Measurements from ENCODE around the gene HHIP. TPM values are rescaled to one million over a fixed set of nuclear protein-coding genes. Genes with fewer than 3 reads are reported as not detected.

The HHIP gene
- total and polyA plus RNA-seq, 9 of the 15 experiments (the other 6 are each of a cell fraction or from before 2014, with no cell fraction given): 0.09 TPM; not detected in 8

- CTCF ChIA-PET (ENCODE audit: low intra/inter-chr PET ratio): no interaction called here
- no TSS peak for BruUV-seq (replicated peaks)
- no peaks in the 10 kb centered on the region; a peak in 1 of 5 replicates for H3K27me3 ChIP-seq (ENCODE audit: control insufficient read depth in 2 of 2, insufficient read depth in 2 of 2, low read length in 2 of 2)
- no peak for DNase-seq (ENCODE audit: extremely low read depth in 1 of 4, low spot score in 3 of 4)
- H3K4me1 ChIP-seq (replicated peaks in 1 of 2; ENCODE audit: control insufficient read depth in 2 of 2, insufficient read depth in 2 of 2, low read length in 2 of 2): no peaks in the 10 kb centered on the region
- no peaks in the 10 kb centered on the region for H3K79me2 ChIP-seq (ENCODE audit: control insufficient read depth, insufficient read depth, low read length)
- no peak overlapping the region for H2AFZ ChIP-seq (ENCODE audit: low read depth, low read length)
- no peaks in the 10 kb centered on the region for H3K9me3 ChIP-seq (replicated peaks; ENCODE audit: control insufficient read depth, insufficient read depth, low read depth, low read length)
- POLR2A ChIA-PET: no interaction called here
- intact Hi-C loops (cut with micrococcal nuclease) (no loop called here), in situ Hi-C loops (cut with MboI) (no loop called here)
- 0 out of 2 replicates have a peak, but pooled peaks have one; percentile 9 for TF ChIP-seq ZNF316 (IDR thresholded peaks at IDR 0.05)
- no peak for TF ChIP-seq KHSRP (IDR thresholded peaks at IDR 0.05)
- TF ChIP-seq KDM1A (IDR thresholded peaks at IDR 0.05): no peak
- TF ChIP-seq ZNF584 (CRISPR knock-in tag; IDR thresholded peaks at IDR 0.05; ENCODE audit: low read depth): no peak
- no peak for TF ChIP-seq THRAP3 (IDR thresholded peaks at IDR 0.05; ENCODE audit: borderline replicate concordance)
- WGBS (ENCODE audit: insufficient coverage, low coverage, missing lambda C conversion rate): 3% methylated on average over 4 of the region's 4 CpGs
- FAIRE-seq: no peak
- no peak overlapping the region for H3K4me3 ChIP-seq
- H3K36me3 ChIP-seq (ENCODE audit: control insufficient read depth, insufficient read depth, low read length): no peaks in the 10 kb centered on the region
- no peak overlapping the region for H3K4me2 ChIP-seq (ENCODE audit: insufficient read depth, low read length)
- ATAC-seq: no peak
- H3K9ac ChIP-seq (ENCODE audit: insufficient read depth in 1 of 2, low read depth in 2 of 2, low read length in 2 of 2): no peak overlapping the region
- no peaks in the 10 kb centered on the region for H4K20me1 ChIP-seq (replicated peaks; ENCODE audit: control insufficient read depth, insufficient read depth, low read length)
- H3K9me1 ChIP-seq (ENCODE audit: control insufficient read depth, insufficient read depth, low read length): no peaks in the 10 kb centered on the region
- no peak overlapping the region for H3K27ac ChIP-seq (ENCODE audit: extremely low read depth, low read depth, low read length)
Measured at GRCh38 chr4:144711700-144712456, 65.9 kb downstream of the HHIP start.

GRCh38 chr4:144712775-144713174 lies 66.8 kb downstream of the HHIP start:
- no peak overlapping the region for H3K4me3 ChIP-seq
- ChIA-PET POLR2A (no interaction called here), CTCF (ENCODE audit: low intra/inter-chr PET ratio) (no interaction called here)
- no peaks in the 10 kb centered on the region for H3K79me2 ChIP-seq (ENCODE audit: control insufficient read depth, insufficient read depth, low read length)
- no peak overlapping the region for H3K27ac ChIP-seq (ENCODE audit: extremely low read depth, low read depth, low read length)
- no peaks in the 10 kb centered on the region for H3K36me3 ChIP-seq (ENCODE audit: control insufficient read depth, insufficient read depth, low read length)
- DNase-seq (ENCODE audit: extremely low read depth in 1 of 4, low spot score in 3 of 4): no peak
- no peaks in the 10 kb centered on the region for H3K9me1 ChIP-seq (ENCODE audit: control insufficient read depth, insufficient read depth, low read length)
- no peaks in the 10 kb centered on the region for H3K4me1 ChIP-seq (replicated peaks in 1 of 2; ENCODE audit: control insufficient read depth in 2 of 2, insufficient read depth in 2 of 2, low read length in 2 of 2)
- 0% methylated on average over 3 of the region's 3 CpGs for WGBS (ENCODE audit: insufficient coverage, low coverage, missing lambda C conversion rate)
- intact Hi-C loops (cut with micrococcal nuclease): no loop called here
- no TSS peak for BruUV-seq (replicated peaks)
- no peak overlapping the region for H3K9ac ChIP-seq (ENCODE audit: insufficient read depth in 1 of 2, low read depth in 2 of 2, low read length in 2 of 2)
- no peak overlapping the region for H2AFZ ChIP-seq (ENCODE audit: low read depth, low read length)
- FAIRE-seq: no peak
- no peak for ATAC-seq
- no peaks in the 10 kb centered on the region for H3K9me3 ChIP-seq (replicated peaks; ENCODE audit: control insufficient read depth, insufficient read depth, low read depth, low read length)
- in situ Hi-C loops (cut with MboI): no loop called here
- H3K4me2 ChIP-seq (ENCODE audit: insufficient read depth, low read length): no peak overlapping the region
- H3K27me3 ChIP-seq (ENCODE audit: control insufficient read depth in 2 of 2, insufficient read depth in 2 of 2, low read length in 2 of 2): no peaks in the 10 kb centered on the region; a peak in 1 of 5 replicates
- H4K20me1 ChIP-seq (replicated peaks; ENCODE audit: control insufficient read depth, insufficient read depth, low read length): no peaks in the 10 kb centered on the region
- no peak for TF ChIP-seq ZNF449 (CRISPR knock-in tag; IDR thresholded peaks at IDR 0.05)
